ENCODE data around the gene RFC3.
"Not testable (repeated sequence)": the region's sequence is repeated elsewhere in the genome, so short reads cannot be mapped to it uniquely, and the experiment has no call there.

RFC3 gene, protein sequence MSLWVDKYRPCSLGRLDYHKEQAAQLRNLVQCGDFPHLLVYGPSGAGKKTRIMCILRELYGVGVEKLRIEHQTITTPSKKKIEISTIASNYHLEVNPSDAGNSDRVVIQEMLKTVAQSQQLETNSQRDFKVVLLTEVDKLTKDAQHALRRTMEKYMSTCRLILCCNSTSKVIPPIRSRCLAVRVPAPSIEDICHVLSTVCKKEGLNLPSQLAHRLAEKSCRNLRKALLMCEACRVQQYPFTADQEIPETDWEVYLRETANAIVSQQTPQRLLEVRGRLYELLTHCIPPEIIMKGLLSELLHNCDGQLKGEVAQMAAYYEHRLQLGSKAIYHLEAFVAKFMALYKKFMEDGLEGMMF

DNA sequence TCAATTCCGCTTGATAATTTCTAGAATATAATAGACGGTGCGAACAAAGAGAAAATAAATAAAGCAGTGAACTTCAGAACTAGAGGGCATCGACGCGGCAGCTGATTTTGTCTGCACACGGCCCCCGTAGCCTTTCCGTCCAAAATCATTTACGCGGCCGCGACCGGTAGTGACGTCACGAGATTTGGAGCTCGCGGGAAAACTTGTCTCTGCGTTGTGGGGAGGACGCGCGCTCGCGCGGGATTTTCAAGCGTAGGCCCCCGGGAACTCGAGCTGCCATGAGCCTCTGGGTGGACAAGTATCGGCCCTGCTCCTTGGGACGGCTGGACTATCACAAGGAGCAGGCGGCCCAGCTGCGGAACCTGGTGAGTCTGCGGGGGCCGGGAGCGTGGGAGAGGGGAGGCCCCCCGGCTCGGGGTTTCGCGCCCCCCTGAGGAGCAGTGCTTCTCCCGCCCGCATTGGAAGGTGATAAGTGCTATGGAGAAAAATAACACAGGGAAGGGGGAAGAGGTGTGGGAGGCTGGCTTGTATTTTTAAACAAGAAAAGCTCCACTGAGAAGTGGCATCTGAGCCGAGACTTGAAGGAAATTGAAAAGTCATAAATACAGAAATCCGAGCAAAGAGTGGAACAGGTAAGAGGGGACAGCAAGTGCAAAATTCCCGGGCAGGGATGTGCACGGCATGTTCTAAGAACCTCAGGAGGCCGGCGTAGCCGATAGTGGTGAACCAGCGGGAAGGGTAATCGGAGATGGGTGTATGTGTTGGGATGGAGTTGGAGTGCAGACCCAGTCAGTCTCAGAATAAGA, at the start of gene RFC3:
Gene RFC3, plus strand, starts transcription at position 249 of the 806 bp plus-strand sequence. Its CDS starts 30 bp downstream, at position 279.
- DNase-seq: peak; percentile 96 to 97

- no peak for DNase-seq
These were observed 46.7 kb upstream of the RFC3 start for GRCh38 chr13:33771296-33771695.

GRCh38 chr13:33773790-33774462, 44.0 kb upstream of the RFC3 start:
- no peak for DNase-seq

- DNase-seq: peak in 1 of 2 experiments; percentile 4
These were observed 42.4 kb upstream of the RFC3 start for GRCh38 chr13:33775339-33776108.

- peak in 1 of 2 experiments; percentile 5 for DNase-seq
These were observed 41.6 kb upstream of the RFC3 start for GRCh38 chr13:33776239-33776881.

- DNase-seq: no peak
These were observed 35.3 kb upstream of the RFC3 start for GRCh38 chr13:33782631-33783030.

DNA sequence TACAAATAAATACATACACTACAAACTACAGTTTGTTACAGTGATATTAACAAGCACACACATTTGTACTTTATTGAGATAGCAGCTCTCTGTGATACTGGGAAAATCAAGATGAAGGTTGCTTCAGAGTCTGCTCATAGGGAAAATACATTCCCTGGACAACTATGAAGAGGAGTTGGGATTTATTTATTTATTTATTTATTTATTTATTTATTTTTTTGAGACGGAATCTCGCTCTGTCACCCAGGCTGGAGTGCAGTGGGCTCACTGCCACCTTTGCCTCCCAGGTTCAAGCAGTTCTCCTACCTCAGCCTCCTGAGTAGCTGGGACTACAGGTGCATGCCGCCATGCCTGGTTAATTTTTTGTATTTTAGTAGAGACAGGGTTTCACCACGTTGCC, 34.7 kb upstream of the RFC3 start:
- not testable (repeated sequence) for DNase-seq

GRCh38 chr13:33784738-33785137, 33.2 kb upstream of the RFC3 start:
- no peak for DNase-seq

- DNase-seq: no peak
These were observed 32.6 kb upstream of the RFC3 start for GRCh38 chr13:33785384-33785783.

DNA sequence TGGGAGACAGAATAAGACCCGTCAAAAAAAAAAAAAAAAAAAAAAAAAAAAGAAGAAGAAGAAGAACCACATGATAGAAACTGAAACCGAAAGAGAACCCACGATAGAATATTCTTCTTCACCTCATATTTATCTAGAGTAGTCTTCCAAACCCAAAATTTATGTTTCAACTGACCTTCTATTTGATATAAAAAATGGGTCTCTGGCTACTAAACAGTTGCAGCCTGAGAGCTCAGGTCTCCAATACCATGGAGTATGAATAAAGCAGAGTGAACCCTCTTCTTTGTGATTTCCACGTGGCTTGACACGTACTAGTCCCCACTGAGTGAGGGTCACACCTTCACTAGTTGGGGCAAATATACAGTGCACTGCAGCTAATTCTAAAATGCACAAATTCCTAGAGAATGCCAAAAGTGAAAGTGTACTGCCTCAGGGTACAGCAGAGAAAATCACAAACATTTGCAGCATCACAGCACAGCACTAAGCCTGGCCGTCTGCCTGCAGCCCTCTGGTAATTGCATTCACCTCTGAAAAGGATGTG, 30.8 kb upstream of the RFC3 start:
- no peak for DNase-seq

- DNase-seq: no peak
These were observed 28.8 kb upstream of the RFC3 start for GRCh38 chr13:33789066-33789606.

DNA sequence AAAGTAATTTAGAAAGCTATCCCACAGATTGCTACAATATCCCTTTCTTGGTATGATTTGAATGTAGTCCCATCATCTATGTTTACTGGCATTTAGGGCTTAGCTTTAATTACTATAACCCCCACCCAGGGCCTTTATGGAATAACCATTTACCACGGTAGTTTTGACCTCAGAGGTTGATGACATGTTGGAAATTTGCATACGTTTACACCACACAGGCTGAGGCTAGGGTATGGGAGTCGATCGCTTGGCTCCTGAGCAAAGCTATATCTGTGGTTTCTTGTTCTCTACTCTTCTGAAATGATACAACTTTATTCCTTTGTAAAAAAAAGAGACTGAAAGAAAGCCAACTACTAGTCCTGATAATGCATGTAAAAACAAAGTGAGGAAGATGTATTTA, 28.2 kb upstream of the RFC3 start:
- no peak for DNase-seq

DNA sequence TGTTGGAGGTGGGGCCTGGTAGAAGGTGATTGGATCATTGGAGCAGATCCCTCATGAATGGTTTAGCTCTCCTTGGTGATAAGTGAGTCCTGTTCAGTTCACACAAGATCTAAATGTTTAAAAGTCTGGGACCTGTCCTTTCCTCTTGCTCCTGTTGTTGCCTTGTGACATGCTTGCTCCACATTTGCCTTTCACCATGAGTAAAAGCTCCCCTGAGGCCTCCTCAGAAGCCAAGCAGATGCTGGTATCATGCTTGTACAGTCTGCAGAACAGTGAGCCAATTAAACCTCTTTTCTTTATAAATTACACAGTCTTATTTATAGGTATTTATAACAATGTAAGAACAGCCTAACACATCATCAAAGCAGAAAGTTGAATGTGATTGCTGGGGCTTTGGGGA, 24.2 kb upstream of the RFC3 start:
- no peak for DNase-seq

- DNase-seq: no peak
These were observed 23.4 kb upstream of the RFC3 start for GRCh38 chr13:33794576-33794975.

DNA sequence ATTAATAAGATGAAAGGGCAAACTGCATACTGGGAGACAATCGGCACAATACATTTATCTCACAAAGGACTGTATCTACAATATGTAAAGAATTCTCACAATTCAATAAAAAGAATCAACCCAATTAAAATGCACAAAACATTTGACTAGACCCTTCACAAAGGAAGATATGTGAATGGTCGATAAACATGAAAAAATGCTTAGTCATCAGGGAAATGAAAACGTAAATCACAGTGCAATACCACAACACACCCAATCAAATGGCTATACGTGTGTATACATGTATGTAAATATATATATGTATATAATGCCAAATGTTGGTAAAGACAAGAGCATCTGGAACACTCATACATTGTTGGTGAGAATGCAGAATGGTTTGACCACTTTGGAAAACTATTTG, 21.9 kb upstream of the RFC3 start:
- DNase-seq: no peak

- DNase-seq: no peak
These were observed 20.3 kb upstream of the RFC3 start for GRCh38 chr13:33797622-33798021.

DNA sequence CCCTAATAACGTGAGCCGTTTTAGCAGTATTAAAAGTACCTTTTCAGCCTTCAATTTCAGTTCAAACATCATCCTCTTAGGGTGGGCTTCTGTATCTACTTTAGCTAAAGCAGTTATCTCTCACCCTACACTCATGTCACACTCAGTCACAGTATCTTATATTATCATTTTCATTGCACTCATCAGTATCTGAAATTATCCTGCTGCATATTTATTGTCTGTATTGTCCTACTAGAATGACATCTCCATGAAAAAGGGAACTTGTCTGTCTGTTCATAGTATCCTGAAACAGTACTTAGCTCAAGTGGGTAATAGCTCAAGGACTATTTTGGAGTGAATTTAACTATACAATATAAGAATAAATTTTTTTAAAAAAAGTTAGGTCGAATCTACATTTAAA, 19.9 kb upstream of the RFC3 start:
- no peak for DNase-seq

DNA sequence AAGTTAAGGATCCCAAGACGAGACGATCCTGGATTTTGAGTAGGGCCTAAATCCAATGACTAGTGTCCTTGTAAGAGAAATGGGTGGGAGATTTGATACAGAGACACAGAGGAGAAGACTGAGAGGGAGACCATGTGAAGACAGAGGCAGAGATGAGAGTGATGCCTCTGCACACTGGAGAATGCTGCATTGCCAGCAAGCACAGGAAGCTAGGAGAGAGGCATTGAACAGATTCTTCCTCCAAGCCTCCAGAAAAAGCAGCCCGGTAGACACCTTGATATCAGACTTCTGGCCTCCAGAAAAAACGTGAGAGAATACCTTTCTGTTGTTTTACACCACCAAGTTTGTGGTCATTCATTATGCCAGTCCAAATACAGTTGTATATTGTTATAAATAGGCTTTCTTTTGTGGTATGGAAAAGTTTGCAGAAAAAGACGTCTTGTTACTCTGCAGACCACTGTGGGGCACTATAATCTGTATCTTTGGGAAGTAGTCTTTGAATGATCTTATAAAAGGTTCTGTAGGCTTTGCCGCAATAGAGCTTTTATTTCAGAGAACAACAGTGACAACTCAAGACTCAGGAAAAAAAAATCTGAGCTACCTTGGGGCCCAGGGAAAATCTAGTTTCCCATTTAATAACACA, 17.9 kb upstream of the RFC3 start:
- DNase-seq: peak in 1 of 2 experiments; percentile 13

- DNase-seq: no peak
These were observed 17.2 kb upstream of the RFC3 start for GRCh38 chr13:33800646-33801186.

- no peak for DNase-seq
These were observed 11.3 kb upstream of the RFC3 start for GRCh38 chr13:33806470-33807248.
